D721Med (cell line): Measurements from ENCODE around the gene VAV3.
"Not testable (repeated sequence)": the region's sequence is repeated elsewhere in the genome, so short reads cannot be mapped to it uniquely, and the experiment has no call there.

Experiments used
- DNase-seq: peaks from one replicate; pipeline ENCODE4 v3.0.0; 2011; ENCODE audit warnings: low spot score; ENCODE audit not compliant: insufficient read length
- FAIRE-seq: peaks from 2 replicates; lab custom pipeline; 2011; peaks lifted over from hg19 to GRCh38; lab: Jason Lieb, UNC
- TF ChIP-seq, protein P1 (sequence below): IDR thresholded peaks from 2 replicates; pipeline ENCODE4 v1.5.1; 2012; ENCODE audit warnings: mild to moderate bottlenecking, control low read depth; ENCODE audit not compliant: insufficient read depth; ENCODE audit errors: missing control alignments

The VAV3 gene

DNA sequence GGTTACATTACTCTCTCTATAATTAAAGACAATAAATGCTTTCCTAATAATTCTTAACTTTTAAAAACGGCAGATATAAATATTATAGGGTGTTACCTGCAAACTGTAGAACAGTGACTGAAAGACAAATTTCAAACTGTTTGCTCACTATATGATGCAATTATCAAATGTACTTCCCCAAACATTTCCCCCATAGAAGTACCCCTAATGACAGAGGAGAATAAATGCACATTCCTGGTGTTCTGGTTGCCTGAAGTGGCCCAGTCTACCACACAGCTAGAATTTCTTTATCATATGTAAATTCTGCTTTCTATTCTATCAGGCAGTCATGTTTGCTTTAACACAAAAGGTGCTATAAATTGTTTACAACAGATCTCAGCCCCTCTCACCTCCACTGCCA lies 70.4 kb downstream of the VAV3 start:
- DNase-seq (no peak), FAIRE-seq (no peak)
- TF ChIP-seq, protein P1, sequence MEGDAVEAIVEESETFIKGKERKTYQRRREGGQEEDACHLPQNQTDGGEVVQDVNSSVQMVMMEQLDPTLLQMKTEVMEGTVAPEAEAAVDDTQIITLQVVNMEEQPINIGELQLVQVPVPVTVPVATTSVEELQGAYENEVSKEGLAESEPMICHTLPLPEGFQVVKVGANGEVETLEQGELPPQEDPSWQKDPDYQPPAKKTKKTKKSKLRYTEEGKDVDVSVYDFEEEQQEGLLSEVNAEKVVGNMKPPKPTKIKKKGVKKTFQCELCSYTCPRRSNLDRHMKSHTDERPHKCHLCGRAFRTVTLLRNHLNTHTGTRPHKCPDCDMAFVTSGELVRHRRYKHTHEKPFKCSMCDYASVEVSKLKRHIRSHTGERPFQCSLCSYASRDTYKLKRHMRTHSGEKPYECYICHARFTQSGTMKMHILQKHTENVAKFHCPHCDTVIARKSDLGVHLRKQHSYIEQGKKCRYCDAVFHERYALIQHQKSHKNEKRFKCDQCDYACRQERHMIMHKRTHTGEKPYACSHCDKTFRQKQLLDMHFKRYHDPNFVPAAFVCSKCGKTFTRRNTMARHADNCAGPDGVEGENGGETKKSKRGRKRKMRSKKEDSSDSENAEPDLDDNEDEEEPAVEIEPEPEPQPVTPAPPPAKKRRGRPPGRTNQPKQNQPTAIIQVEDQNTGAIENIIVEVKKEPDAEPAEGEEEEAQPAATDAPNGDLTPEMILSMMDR: no peak

DNA sequence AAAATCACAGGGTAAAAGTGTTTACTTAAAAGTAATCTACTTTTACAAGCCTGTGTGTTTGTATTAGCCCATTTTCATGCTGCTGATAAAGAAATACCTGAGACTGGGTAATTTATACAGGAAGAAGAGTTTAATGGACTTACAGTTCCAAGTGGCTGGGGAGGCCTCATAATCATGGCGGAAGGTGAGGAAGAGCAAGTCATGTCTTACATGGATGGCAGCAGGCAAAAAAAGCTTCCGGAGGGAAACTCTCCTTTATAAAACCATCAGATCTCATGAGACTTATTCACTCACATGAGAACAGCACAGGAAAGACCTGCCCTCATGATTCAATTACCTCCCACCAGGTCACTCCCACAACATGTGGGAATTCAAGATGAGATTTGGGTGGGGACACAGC lies 71.6 kb downstream of the VAV3 start:
- FAIRE-seq, DNase-seq: not testable (repeated sequence)

DNA sequence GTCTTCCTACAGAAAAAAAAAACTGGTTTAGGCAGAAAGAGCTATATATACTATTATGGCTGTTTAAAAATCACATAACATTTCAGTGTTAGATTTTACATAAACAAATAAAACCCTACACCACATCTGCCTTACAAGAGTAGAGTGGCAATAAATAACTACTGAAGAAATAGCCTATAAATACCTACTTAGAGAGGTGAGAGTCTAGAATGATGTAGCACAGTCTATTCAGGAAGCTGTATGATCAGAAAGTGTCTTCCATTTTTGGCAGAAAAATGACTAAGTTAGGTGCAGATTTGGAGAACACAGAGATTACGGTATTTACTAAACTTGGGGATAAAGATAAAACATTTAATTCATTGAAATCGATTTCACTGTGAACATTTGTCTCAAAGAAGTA lies 75.5 kb downstream of the VAV3 start:
- TF ChIP-seq, protein P1: no peak
- no peak for FAIRE-seq
- no peak for DNase-seq

DNA sequence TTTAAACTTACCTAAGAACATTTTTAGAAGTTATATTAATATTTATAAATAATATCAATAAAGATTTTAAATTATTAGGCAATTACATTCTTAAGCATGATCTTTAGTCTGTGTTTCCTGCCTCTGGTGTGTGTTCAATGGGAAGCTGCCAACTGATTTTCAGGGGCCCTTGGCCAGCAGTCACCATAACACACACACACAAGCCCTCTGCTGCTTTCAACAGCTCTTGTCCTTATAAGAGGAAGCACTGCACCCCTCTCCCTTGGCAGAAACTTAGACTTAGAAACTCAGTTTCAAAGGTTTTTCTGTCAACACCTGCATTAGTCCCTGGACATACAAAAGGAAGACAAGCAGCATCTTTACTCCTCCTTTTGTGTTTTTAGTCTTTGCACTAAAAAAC lies 81.4 kb downstream of the VAV3 start:
- DNase-seq (no peak), FAIRE-seq (no peak)
- TF ChIP-seq, protein P1: no peak

DNA sequence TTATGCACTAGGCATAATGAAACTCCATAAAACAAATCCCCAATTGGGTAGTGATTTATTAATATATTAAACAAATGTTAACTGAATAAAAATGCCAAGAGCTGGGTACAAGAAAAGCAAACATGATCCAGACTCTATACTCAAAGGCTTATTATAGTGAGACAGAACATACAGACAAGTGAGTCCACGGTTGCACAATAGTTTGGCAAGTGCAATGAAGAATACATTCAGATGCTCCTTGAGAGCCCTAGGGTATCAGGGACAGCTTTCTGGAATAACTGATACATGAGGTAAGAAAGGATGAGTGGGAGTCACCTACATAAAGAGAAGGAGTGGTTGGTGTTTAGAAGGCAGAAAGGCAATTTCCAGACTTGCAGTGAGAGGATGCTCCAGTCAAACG lies 85.1 kb downstream of the VAV3 start:
- TF ChIP-seq, protein P1: no peak
- FAIRE-seq (no peak), DNase-seq (no peak)

DNA sequence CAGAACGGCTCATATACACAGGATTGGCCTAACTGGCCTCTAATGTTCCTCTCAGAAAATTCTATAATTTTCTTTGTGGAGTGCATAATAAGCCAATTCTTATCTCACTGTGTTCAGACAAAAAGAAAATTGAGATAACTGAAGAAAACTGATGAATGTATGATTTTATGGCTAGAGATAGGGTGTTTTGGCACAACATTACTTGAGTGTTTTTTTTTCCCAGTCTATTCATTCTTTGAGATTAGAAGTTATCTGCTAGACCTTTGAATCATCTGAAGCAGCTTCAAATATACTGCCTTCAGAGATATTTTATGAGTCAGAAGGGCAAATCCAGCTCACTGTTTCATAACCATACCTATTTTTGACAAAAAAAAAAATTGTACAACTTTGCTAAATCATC lies 85.6 kb downstream of the VAV3 start:
- DNase-seq (no peak), FAIRE-seq (no peak)
- TF ChIP-seq, protein P1: no peak

DNA sequence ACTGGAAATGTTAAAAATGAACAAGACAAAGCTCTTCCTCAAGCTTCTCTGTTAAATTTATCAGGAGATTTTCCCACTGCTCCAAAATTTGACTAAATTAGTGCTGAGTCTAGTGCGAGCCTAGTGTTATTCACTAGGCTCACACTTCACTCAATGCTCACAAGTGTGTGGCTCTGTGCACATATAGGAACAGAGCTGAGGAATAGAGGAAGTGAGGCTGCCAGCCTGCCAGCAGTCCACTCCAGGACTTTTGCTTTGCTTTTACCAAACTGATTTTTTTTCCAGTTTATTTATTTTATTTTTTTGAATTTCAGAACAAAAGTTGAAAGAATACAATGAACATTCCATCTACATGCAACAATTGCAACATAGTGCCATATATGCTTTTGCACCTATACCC lies 87.2 kb downstream of the VAV3 start:
- TF ChIP-seq, protein P1: no peak
- no peak for FAIRE-seq
- no peak for DNase-seq

DNA sequence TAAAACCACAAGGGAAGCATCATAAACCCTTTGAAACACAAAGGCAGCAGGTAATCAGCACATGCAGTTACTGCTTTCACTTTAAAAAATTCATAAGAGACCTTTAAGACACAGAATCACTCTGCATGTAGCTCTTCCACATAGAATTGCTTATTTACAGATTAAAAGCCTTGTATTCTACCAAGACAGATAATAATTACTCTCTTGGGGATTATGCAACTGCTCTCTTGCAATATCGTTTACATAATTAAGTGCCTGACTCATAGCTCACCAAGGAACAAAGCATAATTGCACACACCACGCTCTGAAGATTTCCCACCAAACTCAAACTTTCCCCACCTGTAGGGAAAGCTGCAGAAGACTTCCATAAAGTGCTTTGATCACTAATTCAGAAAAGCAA lies 87.9 kb downstream of the VAV3 start:
- DNase-seq (no peak), FAIRE-seq (no peak)
- TF ChIP-seq, protein P1: no peak
